Endodermal cell (in vitro differentiated cells): Measurements from ENCODE around the gene ALDH1A1. TPM values are rescaled to one million over a fixed set of nuclear protein-coding genes. Genes with fewer than 3 reads are reported as not detected.
A peak's percentile ranks its signal among the peaks of the same experiment; 100 is the strongest.

Experiments used
- DNase-seq: peaks from one replicate; pipeline ENCODE4 v3.0.0-alpha.2; 2017
- H3K27ac ChIP-seq: 2 replicates; pipeline ENCODE4 v1.5.1; 2013; ENCODE audit warnings: mild to moderate bottlenecking, low read depth, low read length, moderate library complexity
- H3K27me3 ChIP-seq: 2 replicates; pipeline ENCODE4 v1.6.1; 2013; ENCODE audit warnings: mild to moderate bottlenecking, low read length, moderate library complexity; ENCODE audit not compliant: insufficient read depth, control insufficient read depth, poor library complexity, severe bottlenecking
- H3K36me3 ChIP-seq: 2 replicates; pipeline ENCODE4 v1.7.0; 2013; ENCODE audit warnings: mild to moderate bottlenecking, low read length, moderate library complexity; ENCODE audit not compliant: control insufficient read depth, insufficient read depth
- H3K4me1 ChIP-seq: one replicate; pipeline ENCODE4 v1.7.0; 2013; ENCODE audit warnings: low read length; ENCODE audit not compliant: control insufficient read depth, insufficient read depth
- H3K4me3 ChIP-seq: 2 replicates; pipeline ENCODE4 v1.5.1; 2013; ENCODE audit warnings: mild to moderate bottlenecking, low read length, moderate library complexity
- H3K9ac ChIP-seq: 2 replicates; pipeline ENCODE4 v1.6.1; 2013; ENCODE audit warnings: mild to moderate bottlenecking, low read length, moderate library complexity; ENCODE audit not compliant: poor library complexity, severe bottlenecking; ENCODE audit errors: extremely low read depth
- H3K9me3 ChIP-seq: 2 replicates; pipeline ENCODE4 v1.6.1; 2013; ENCODE audit warnings: mild to moderate bottlenecking, low read length, moderate library complexity; ENCODE audit not compliant: control insufficient read depth
- H3K27ac Mint-ChIP-seq: 2 replicates; pipeline ENCODE4 v1.8.0; 2020; ENCODE audit warnings: mixed read lengths
- H3K27me3 Mint-ChIP-seq: 2 replicates; pipeline ENCODE4 v1.8.0; 2021; ENCODE audit warnings: mild to moderate bottlenecking, mixed read lengths; ENCODE audit not compliant: insufficient read depth
- H3K36me3 Mint-ChIP-seq: 2 replicates; pipeline ENCODE4 v1.8.0; 2020; ENCODE audit warnings: low read depth, mixed read lengths
- H3K4me1 Mint-ChIP-seq: 2 replicates; pipeline ENCODE4 v1.8.0; 2020; ENCODE audit warnings: mixed read lengths
- H3K4me3 Mint-ChIP-seq: 2 replicates; pipeline ENCODE4 v1.8.0; 2020; ENCODE audit warnings: mild to moderate bottlenecking, moderate library complexity, mixed read lengths
- H3K9me3 Mint-ChIP-seq: 2 replicates; pipeline ENCODE4 v1.8.0; 2020; ENCODE audit warnings: mild to moderate bottlenecking, mixed read lengths
- WGBS, 2 experiments: methylation state at CpG; one replicate each; pipeline versions ENCODE4 v1.1.5 to v1.1.7; 2013; ENCODE audit warnings: missing lambda C conversion rate in 2 of 2, mixed read lengths in 1 of 2; ENCODE audit not compliant: insufficient coverage in 1 of 2, insufficient read length in 1 of 2; 5-methylcytosine and 5-hydroxymethylcytosine counted together
- total RNA-seq, 2 donors: library from RNA; stranded (reverse); fragmentation: NEBNext Ultra II Directional in 1 of 2; extraction: Animal tissue kit (Norgen Biotek cat#: 25700) in 1 of 2; gene quantifications; 2 replicates in 1 of 2; 3 replicates in 1 of 2; pipeline ENCODE4 v1.2.1, GENCODE V29; 2021
- TF ChIP-seq, protein P1 (sequence below): fragments of 200-600 bp; sonication (generic); conservative IDR thresholded peaks from 2 replicates; pipeline ENCODE4 v1.5.0; 2021; ENCODE audit warnings: antibody characterized with exemption, mild to moderate bottlenecking

ALDH1A1 gene
- total RNA-seq, 2 donors from 2014 or later = 3.5 to 4.6 TPM

DNA sequence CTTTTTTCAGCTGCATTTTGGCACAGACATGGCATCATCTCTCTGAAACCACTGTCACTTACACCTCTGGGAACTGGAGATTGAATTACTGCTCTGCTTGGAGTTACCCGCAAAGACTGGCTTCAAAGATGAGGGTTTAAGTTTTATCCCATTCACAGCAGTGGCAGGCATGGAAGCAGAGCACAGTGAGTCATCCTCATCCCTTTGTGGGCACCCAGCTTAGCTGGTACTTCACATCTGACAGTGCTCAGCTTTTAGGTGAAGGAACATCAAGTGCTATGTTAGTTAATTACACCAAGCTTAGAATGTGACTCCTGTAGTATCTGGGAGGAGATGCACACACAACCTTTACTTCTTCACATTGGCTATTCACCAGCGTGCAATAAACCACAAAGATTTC is 24.8 kb upstream of the ALDH1A1 start:
- Histone ChIP-seq H3K27ac (no peak overlapping the region), H3K36me3 (no peaks in the 10 kb centered on the region), H3K27me3 (no peaks in the 10 kb centered on the region), H3K4me1 (no peaks in the 10 kb centered on the region), H3K4me3 (no peak overlapping the region), H3K9ac (no peak overlapping the region), H3K9me3 (no peaks in the 10 kb centered on the region)
- H3K9me3 Mint-ChIP-seq = no peaks in the 10 kb centered on the region
- peaks cover 16% of the 10 kb centered on the region for H3K4me1 Mint-ChIP-seq
- H3K36me3 Mint-ChIP-seq = no peaks in the 10 kb centered on the region
- peak; percentile 48 for DNase-seq
- 87 to 97% methylated on average over 2 of the region's 2 CpGs for WGBS, 2 experiments
- no peaks in the 10 kb centered on the region for H3K27me3 Mint-ChIP-seq
- no peak overlapping the region for H3K4me3 Mint-ChIP-seq
- no peak overlapping the region for H3K27ac Mint-ChIP-seq
- TF ChIP-seq, protein P1, sequence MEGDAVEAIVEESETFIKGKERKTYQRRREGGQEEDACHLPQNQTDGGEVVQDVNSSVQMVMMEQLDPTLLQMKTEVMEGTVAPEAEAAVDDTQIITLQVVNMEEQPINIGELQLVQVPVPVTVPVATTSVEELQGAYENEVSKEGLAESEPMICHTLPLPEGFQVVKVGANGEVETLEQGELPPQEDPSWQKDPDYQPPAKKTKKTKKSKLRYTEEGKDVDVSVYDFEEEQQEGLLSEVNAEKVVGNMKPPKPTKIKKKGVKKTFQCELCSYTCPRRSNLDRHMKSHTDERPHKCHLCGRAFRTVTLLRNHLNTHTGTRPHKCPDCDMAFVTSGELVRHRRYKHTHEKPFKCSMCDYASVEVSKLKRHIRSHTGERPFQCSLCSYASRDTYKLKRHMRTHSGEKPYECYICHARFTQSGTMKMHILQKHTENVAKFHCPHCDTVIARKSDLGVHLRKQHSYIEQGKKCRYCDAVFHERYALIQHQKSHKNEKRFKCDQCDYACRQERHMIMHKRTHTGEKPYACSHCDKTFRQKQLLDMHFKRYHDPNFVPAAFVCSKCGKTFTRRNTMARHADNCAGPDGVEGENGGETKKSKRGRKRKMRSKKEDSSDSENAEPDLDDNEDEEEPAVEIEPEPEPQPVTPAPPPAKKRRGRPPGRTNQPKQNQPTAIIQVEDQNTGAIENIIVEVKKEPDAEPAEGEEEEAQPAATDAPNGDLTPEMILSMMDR = no peak

- Histone ChIP-seq H3K27ac (no peak overlapping the region), H3K9ac (no peak overlapping the region), H3K27me3 (no peaks in the 10 kb centered on the region), H3K36me3 (no peaks in the 10 kb centered on the region), H3K4me1 (no peaks in the 10 kb centered on the region), H3K4me3 (no peak overlapping the region), H3K9me3 (no peaks in the 10 kb centered on the region)
- H3K36me3 Mint-ChIP-seq = no peaks in the 10 kb centered on the region
- H3K27ac Mint-ChIP-seq = no peak overlapping the region
- no peak for DNase-seq
- peaks cover 4% of the 10 kb centered on the region for H3K4me1 Mint-ChIP-seq
- H3K9me3 Mint-ChIP-seq = no peaks in the 10 kb centered on the region
- TF ChIP-seq, protein P1 = no peak
- no peak overlapping the region for H3K4me3 Mint-ChIP-seq
- no peaks in the 10 kb centered on the region for H3K27me3 Mint-ChIP-seq
Observed at GRCh38 chr9:72974501-72974900, 21.6 kb upstream of the ALDH1A1 start.

DNA sequence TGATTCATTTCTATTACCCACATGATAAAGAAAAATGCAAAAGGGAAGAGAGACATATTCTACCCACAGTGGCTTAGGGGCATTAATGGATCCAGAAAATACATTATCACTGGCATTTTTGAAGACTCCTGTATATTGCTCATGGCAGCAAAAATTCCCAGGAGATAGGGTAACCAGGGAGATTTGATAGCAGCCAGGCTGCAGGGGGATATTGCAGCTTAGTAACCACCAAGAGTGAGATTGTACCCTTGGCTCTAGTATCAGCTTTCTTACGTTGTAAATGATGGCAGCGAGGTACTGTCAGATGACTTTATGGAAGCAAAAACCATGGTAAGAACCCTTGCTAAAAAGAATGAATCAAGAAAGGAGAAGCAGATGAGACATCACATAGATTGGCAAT is 19.8 kb upstream of the ALDH1A1 start:
- WGBS, 2 experiments = 92 to 93% methylated on average over 2 of the region's 2 CpGs
- H3K27ac Mint-ChIP-seq = no peak overlapping the region

More for the DNA sequence above, 19.8 kb upstream of the ALDH1A1 start:
- Histone ChIP-seq H3K27me3 (no peaks in the 10 kb centered on the region), H3K36me3 (no peaks in the 10 kb centered on the region), H3K9ac (no peak overlapping the region), H3K9me3 (no peaks in the 10 kb centered on the region), H3K4me3 (no peak overlapping the region), H3K27ac (no peak overlapping the region), H3K4me1 (no peaks in the 10 kb centered on the region)
- no peaks in the 10 kb centered on the region for H3K27me3 Mint-ChIP-seq
- no peaks in the 10 kb centered on the region for H3K36me3 Mint-ChIP-seq
- no peaks in the 10 kb centered on the region for H3K9me3 Mint-ChIP-seq
- no peaks in the 10 kb centered on the region for H3K4me1 Mint-ChIP-seq
- TF ChIP-seq, protein P1 = no peak
- no peak for DNase-seq
- no peak overlapping the region for H3K4me3 Mint-ChIP-seq
